GM18868 (cell line): Measurements from ENCODE around the gene LHFPL2.
"Not testable (repeated sequence)": the region's sequence is repeated elsewhere in the genome, so short reads cannot be mapped to it uniquely, and the experiment has no call there.

ENCODE experiments used
- ATAC-seq: cut with Tn5 transposase; IDR thresholded peaks from one replicate; pipeline ENCODE4 v1.9.1; 2021; ENCODE audit warnings: mild to moderate bottlenecking, moderate library complexity; ENCODE audit not compliant: unreplicated experiment

LHFPL2 gene

GRCh38 chr5:78648359-78649210 is at the start of gene LHFPL2:
Gene LHFPL2 (minus strand): TSS chr5:78648772. CDS start chr5:78510213, 138,559 bp downstream.
- ATAC-seq, result peak; percentile 51

GRCh38 chr5:78696637-78697036 is 48.1 kb upstream of the LHFPL2 start:
- ATAC-seq, result no peak

- ATAC-seq, result not testable (repeated sequence)
Measured at GRCh38 chr5:78696052-78696451, 47.5 kb upstream of the LHFPL2 start.

- no peak for ATAC-seq
Measured at GRCh38 chr5:78693339-78693738, 44.8 kb upstream of the LHFPL2 start.

GRCh38 chr5:78691084-78691960 is 42.8 kb upstream of the LHFPL2 start:
- ATAC-seq, result no peak

GRCh38 chr5:78690253-78690972 is 41.8 kb upstream of the LHFPL2 start:
- no peak for ATAC-seq

- ATAC-seq, result no peak
Measured at GRCh38 chr5:78689540-78690252, 41.1 kb upstream of the LHFPL2 start.

- ATAC-seq, result not testable (repeated sequence)
Measured at GRCh38 chr5:78687514-78687913, 38.9 kb upstream of the LHFPL2 start.

GRCh38 chr5:78683905-78684304 is 35.3 kb upstream of the LHFPL2 start:
- not testable (repeated sequence) for ATAC-seq

- ATAC-seq, result no peak
Measured at GRCh38 chr5:78679905-78680304, 31.3 kb upstream of the LHFPL2 start.

- no peak for ATAC-seq
Measured at GRCh38 chr5:78677777-78678668, 29.5 kb upstream of the LHFPL2 start.

GRCh38 chr5:78675956-78676730 is 27.6 kb upstream of the LHFPL2 start:
- no peak for ATAC-seq

GRCh38 chr5:78673827-78674226 is 25.3 kb upstream of the LHFPL2 start:
- ATAC-seq, result not testable (repeated sequence)

GRCh38 chr5:78672154-78672553 is 23.6 kb upstream of the LHFPL2 start:
- ATAC-seq, result no peak

- ATAC-seq, result no peak
Measured at GRCh38 chr5:78671609-78672008, 23.0 kb upstream of the LHFPL2 start.

GRCh38 chr5:78670701-78671269 is 22.2 kb upstream of the LHFPL2 start:
- ATAC-seq, result no peak

GRCh38 chr5:78669331-78669730 is 20.8 kb upstream of the LHFPL2 start:
- no peak for ATAC-seq

GRCh38 chr5:78667461-78668103 is 19.0 kb upstream of the LHFPL2 start:
- ATAC-seq, result no peak
